GM20000 (cell line): ENCODE results near the gene CCDC50.
A peak's percentile ranks its signal among the peaks of the same experiment; 100 is the strongest.

Source experiments
- DNase-seq: peaks from one replicate; pipeline ENCODE4 v3.0.0; 2012; ENCODE audit warnings: low spot score
- TF ChIP-seq, protein P1 (sequence below): IDR thresholded peaks from 2 replicates; pipeline ENCODE4 v1.5.1; 2012; ENCODE audit warnings: mild to moderate bottlenecking, control low read depth; ENCODE audit errors: extremely low read depth, missing control alignments

The CCDC50 gene

DNA sequence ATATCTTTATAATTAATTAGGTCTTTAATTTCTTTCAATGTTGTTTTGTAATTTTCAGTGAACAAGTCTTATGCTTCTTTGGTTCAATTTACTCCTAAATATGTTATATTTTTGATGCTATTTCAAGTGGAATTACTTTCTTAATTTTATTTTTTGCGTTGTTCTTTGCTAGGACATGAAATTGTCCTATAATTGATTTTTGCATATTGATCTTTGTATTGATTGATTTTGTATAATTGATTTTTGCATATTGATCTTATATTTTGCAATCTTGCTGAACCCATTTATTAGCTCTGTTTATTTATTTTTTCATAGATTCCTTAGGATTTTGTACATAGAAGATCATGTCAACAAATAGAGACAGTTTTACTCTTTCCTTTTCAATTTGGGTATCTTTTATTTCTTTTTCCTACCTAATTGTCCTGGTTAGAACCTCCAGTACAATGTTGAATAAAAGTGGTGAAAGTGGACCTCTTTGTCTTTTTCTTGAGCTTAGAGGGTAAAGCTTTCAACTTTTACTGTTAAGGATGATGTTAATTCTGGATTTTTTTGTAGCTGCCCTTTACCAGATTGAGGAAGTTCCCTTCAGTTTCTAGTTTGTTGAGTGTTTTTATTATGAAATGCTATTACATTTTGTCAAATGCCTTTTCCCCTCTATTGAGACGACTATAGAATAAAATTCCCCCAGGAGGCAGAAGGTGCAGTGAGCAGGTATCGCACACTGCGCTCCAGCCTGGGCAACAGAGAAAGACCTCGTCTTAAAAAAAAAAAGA is 36.8 kb upstream of the CCDC50 start:
- TF ChIP-seq, protein P1, sequence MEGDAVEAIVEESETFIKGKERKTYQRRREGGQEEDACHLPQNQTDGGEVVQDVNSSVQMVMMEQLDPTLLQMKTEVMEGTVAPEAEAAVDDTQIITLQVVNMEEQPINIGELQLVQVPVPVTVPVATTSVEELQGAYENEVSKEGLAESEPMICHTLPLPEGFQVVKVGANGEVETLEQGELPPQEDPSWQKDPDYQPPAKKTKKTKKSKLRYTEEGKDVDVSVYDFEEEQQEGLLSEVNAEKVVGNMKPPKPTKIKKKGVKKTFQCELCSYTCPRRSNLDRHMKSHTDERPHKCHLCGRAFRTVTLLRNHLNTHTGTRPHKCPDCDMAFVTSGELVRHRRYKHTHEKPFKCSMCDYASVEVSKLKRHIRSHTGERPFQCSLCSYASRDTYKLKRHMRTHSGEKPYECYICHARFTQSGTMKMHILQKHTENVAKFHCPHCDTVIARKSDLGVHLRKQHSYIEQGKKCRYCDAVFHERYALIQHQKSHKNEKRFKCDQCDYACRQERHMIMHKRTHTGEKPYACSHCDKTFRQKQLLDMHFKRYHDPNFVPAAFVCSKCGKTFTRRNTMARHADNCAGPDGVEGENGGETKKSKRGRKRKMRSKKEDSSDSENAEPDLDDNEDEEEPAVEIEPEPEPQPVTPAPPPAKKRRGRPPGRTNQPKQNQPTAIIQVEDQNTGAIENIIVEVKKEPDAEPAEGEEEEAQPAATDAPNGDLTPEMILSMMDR: no peak
- DNase-seq: no peak

DNA sequence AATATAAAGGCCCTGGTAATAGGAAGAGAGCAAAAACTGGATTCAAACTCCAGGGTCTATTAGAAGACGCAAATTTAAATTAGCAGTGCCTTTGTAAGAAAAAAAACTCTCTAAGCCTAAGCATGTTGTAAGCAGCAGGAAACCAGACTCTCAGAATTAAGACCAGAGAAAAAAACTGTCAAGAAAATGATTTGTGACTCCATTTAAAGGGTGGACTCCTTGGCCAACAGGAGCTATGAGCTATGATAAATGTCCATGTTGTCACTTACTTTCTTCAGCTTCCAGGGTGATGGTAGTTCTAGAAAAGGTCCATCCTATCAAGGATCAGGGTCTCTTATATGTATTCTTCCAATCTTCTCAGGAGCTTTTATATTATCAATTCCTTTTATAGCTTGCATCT is 34.9 kb upstream of the CCDC50 start:
- TF ChIP-seq, protein P1: no peak
- no peak for DNase-seq

GRCh38 chr3:191296041-191296541 is 33.1 kb upstream of the CCDC50 start:
- no peak for DNase-seq
- TF ChIP-seq, protein P1: no peak

DNA sequence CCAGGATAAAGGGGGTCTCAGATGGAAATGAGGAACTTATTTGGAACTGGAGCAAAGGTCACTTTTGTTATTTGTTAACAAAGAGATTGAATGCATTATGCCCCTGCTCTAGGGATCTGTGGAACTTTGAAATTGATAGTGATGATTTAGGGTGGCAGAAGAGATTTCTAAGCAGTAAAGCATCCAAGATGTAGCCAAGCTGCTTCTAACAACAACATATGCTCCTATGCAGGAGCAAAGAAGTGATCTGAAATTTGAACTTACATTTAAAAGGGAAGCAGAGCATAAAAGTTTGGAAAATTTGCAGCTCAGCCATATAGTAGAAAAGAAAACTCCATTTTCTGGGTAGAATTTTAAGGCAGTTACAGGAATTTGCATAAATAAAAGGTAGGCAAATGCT is 30.3 kb upstream of the CCDC50 start:
- DNase-seq: no peak
- TF ChIP-seq, protein P1: no peak

DNA sequence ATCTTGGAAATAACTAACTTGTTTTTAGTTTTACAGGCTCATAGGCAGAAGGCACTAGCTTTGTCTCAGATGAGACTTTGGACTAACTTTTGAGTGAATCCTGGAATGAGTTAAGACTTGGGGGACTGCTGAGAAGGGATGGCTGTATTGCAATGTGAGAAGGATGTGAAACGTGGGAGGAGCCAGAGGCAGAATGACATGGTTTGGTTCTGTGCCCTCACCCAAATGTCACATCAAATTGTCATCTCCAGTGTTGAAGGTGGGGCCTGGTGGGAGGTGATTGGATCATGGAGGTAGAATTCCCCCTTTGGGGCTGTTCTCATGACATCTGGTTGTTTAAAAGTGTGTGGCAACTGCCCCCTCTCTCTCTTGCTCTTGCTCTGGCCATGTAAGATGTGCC is 28.8 kb upstream of the CCDC50 start:
- DNase-seq: no peak

GRCh38 chr3:191301017-191301416 is 28.2 kb upstream of the CCDC50 start:
- peak; percentile 54 for DNase-seq
- TF ChIP-seq, protein P1: no peak

More for the DNA sequence above, 28.8 kb upstream of the CCDC50 start:
- TF ChIP-seq, protein P1: no peak

GRCh38 chr3:191301782-191302411 is 27.3 kb upstream of the CCDC50 start:
- TF ChIP-seq, protein P1: no peak
- DNase-seq: no peak
